Activated CD4-positive, alpha-beta T cell treated with anti-CD3 and anti-CD28 coated beads for 4 hours (primary cell): ENCODE results near the gene EEF2K.

Experiments
- DNase-seq, 2 donors: peaks; one replicate each; pipeline ENCODE4 v3.0.0-alpha.2; 2020

Gene EEF2K

GRCh38 chr16:22255335-22255734, 49.3 kb downstream of the EEF2K start:
- DNase-seq, result no peak

GRCh38 chr16:22257440-22257839, 51.4 kb downstream of the EEF2K start:
- no peak for DNase-seq

GRCh38 chr16:22260490-22260889, 54.4 kb downstream of the EEF2K start:
- DNase-seq, result no peak

- no peak for DNase-seq
Measured at GRCh38 chr16:22262460-22262859, 56.4 kb downstream of the EEF2K start.

GRCh38 chr16:22264786-22265185, 58.7 kb downstream of the EEF2K start:
- DNase-seq, result no peak

- DNase-seq, result no peak
Measured at GRCh38 chr16:22265351-22265750, 59.3 kb downstream of the EEF2K start.

GRCh38 chr16:22266546-22266945, 60.5 kb downstream of the EEF2K start:
- DNase-seq, result no peak

GRCh38 chr16:22267764-22268163, 61.7 kb downstream of the EEF2K start:
- DNase-seq, result no peak

GRCh38 chr16:22270525-22270924, 64.4 kb downstream of the EEF2K start:
- DNase-seq, result no peak

GRCh38 chr16:22272870-22273650, 67.0 kb downstream of the EEF2K start:
- no peak for DNase-seq

GRCh38 chr16:22274916-22275315, 68.8 kb downstream of the EEF2K start:
- DNase-seq, result no peak

- DNase-seq, result no peak
Measured at GRCh38 chr16:22278441-22279230, 72.6 kb downstream of the EEF2K start.

GRCh38 chr16:22282254-22282892, 76.3 kb downstream of the EEF2K start:
- no peak for DNase-seq

GRCh38 chr16:22284637-22285036, 78.6 kb downstream of the EEF2K start:
- no peak for DNase-seq

GRCh38 chr16:22285080-22285479, 79.0 kb downstream of the EEF2K start:
- DNase-seq, result no peak

GRCh38 chr16:22291020-22291419, 84.9 kb downstream of the EEF2K start:
- DNase-seq, result no peak

GRCh38 chr16:22291860-22292318, 85.8 kb downstream of the EEF2K start:
- no peak for DNase-seq

GRCh38 chr16:22292320-22292719, 86.2 kb downstream of the EEF2K start:
- DNase-seq, result no peak

GRCh38 chr16:22293137-22294106, 87.3 kb downstream of the EEF2K start:
- no peak for DNase-seq

GRCh38 chr16:22296225-22297113, 90.4 kb downstream of the EEF2K start:
- DNase-seq, result no peak
